GM21360 (cell line): ENCODE data around the gene H19.

Source experiments
- ATAC-seq: cut with Tn5 transposase; IDR thresholded peaks from one replicate; pipeline ENCODE4 v1.9.1; 2021; ENCODE audit warnings: mild to moderate bottlenecking, moderate library complexity; ENCODE audit not compliant: unreplicated experiment

The H19 gene

DNA sequence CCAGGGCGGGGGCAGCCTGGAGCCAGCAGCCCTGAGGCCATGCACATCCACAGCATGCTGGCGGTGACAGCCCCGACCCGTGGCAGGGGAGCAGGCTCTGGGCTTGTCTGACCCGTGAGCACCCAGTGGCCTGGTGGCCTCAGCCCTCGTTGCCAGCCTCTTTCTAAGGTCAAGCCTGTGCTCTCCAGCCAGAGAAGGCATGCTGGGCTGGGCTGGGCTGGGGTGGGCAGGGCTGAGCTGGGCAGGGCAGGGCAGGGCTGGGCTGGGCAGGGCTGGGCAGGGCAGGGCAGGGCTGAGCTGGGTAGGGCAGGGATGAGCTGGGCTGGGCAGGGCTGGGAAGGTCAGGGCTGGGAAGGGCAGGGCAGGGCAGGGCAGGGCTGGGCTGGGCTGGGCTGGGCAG, 10.6 kb downstream of the H19 start:
- ATAC-seq: no peak

DNA sequence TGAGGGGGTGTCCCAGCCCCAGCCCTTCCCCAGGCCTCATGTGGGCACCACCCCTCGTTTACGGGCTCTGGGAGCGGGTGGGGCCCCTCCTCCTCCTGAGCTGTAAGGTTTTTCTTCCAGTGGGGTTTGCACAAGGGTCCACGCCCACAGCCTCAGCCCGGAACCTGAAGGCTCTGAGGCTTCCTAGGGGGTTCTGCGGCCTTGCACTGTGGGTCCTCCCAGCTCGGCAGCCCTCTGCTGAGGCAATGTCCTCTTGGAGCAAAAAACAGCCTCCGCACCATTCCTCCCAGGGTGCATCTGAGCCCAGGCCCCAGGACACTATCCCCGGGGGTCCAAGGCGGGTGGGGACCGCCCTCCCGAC, 14.1 kb downstream of the H19 start:
- ATAC-seq: no peak

DNA sequence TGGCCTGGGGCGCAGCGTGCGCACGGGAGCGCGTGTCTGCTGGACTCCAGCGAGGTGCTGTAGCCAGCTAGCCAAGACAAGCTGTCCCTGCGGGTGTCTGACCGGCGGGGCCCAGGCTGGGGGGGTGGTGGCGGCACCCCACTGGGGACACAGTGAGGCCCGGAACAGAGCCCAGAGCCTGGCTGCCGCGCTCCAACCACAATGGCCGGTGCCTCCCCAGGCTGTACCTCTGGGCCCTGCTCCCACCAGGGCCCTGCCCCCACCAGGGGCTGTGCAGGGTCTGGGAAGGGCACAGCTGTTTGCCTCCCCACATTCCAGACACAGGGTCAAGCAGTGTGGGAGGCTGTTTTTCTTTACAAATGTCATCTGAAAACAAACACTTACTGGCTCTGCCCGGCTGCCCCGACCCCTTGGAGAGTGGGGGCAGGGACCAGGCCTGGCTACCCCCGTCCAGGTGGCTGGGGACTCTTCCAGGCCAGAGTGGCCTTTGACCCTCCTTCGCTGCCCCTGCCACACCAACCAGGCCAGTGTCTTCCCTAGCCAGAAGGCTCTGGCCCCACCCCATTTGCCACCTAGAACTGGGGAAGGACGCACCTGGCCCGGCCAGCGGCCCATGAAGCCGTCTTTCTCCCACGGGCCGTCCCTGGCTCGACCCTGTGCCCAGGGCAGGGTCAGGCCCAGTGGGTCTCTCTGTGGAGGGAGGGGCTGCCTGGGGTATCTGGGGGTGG, 14.6 kb downstream of the H19 start:
- no peak for ATAC-seq

DNA sequence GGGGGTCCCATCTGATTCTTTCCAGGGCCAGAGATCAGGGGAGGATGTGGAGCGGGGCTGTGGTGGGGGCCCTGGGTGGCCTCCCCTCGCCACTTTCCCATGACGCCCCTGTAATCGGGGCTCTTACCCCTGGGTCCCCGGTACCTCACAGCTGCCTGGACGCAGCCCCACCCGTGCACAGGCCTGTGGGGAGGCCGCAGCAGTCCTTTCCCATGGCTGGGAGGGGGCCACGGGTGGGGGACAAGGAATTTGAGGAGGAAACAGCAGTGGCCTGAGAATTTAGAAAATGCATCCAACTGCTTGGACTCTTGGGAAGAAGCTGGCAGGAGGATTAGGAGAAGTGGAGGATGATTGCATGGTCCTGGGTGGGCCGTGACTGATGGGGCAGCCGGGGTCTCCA, 18.0 kb downstream of the H19 start:
- no peak for ATAC-seq

DNA sequence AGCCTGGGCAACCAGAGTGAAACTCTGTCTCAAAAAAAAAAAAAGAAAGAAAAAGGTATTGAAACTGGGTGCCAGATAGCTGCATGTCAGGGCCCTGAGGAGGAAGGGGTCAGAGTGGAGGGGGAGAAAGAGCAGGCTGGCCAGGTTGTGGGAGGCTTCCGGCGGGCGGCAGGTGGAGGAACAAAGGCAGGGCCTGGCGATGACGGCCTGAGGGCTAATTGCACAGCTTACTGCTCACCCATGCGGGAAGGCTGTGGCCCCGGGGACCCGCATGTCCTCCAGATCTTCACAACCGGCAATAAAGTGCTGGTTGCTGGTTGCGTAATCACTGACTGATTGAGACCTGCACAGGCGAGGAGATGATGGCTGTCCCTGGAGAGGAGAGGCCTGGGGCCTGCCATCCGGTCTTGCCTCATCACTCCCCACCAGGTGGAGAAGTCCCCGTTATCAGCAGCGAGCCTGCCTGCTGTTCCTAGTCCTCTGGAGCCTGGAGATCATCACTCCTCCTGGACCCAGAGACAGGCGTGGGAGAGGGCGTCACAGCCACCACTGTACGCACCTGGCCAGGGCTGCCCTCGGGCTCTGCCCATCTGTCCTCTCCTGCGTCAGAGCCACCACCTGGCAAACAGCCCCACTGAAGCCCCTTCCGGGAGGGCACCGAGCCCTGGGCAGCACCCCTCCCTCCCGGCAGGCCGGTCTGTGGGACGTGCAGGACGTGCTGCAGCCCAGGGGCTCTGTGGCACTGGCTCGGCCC, 18.7 kb downstream of the H19 start:
- no peak for ATAC-seq

DNA sequence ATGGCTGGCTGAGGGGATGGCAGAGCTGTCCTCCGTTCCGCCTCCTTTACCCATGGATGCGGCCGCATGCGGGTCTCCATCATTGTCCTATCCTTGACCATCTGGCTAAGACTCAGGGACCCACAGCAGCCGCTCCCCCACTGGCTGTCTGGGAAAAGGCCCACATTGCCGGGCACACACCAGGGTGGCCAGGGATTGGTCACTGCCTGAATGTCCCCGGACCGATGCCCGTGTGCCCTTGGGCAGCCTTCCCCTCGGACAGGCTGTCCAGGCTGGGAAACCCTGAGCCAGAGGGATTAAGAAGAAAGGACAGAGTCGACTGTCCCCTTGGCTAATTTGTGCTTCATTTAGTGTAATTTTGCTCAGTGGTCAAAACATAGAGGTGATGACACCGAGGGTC, 22.5 kb downstream of the H19 start:
- ATAC-seq: no peak

DNA sequence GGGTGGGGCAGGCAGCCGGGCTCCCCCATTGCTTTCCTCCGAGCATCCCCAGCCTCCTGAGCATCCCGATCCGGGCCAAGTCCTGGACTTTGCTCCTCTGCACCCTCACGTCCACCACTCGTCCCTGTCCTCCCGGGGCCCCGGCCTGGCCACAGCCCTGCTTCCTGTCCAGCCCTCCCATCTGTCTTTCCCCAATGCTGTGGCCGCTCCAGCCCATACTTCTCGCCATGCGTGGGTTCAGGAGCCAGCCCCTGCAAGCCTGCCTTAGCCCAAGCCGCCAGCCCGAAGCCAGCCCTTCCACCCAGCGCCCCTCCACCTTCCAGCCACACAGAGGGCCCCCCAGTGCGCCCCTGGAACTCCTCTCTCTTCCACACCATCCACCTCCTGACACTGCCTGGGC, 26.7 kb downstream of the H19 start:
- no peak for ATAC-seq

DNA sequence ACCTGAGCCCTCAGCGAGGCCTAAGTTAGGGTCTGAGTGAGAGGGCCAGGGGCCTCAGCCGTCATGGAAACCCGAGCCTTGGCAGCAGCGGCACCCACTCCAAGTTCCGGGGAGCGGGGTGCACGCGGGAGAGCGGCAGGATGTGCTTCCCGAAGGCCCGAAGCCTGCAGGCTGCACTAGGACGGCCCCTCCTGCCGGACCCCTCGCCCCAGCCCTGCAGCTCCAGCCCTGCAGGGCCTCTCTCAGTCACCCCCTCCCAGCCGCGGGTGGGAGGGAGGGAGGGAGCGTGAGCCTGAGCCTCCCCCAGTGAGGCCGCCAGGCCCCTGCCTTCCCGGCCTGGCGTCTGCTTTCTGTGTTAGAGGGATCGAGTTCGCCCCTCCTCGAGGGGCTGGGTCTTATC, 27.9 kb downstream of the H19 start:
- ATAC-seq: no peak

DNA sequence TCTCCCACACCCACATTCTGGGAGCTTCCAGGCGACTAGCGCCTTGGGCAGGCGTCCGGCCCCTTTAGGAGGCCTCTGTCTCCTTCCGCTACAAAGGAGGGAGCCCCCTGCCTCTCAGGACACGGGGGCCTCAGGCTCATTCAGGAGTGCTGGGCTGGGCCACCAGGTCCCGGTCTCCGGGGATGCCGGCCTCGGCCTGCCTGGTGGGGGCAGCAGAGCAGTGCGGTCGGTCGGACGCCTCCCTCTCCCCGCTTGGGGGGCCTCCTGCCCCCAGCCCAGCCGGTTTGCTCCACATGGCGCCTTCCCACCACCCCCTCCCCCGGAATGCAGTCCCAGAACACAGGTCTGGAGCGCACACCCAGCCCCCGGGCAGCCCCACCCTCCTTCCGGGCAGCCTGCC, 28.6 kb downstream of the H19 start:
- ATAC-seq: no peak

DNA sequence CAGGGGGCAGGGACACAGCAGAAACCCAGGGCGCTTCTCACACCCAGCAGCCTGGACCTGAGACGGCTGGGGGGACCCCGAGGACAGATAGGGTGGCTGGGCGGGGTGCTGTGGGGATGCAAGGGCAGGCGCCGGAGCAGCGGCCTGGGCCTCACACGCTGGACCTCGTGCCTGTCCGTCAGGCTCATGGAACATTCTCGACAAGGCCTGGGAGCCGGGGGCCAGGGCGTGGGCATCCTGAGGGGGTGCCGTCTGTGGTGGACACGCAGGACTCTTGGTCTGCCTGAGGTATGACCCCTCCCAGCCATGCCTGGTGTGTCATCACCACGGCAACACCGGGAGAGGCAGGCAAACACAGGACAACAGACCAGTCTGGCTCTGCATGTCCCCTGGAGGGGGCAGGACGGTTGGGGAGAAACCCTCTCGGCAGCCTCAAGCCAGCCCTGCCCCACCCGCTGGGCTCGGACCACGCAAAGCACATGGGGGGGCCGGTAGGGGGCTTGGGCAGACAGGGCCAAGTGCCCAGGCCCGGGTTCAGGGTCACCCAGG, 29.1 kb downstream of the H19 start:
- ATAC-seq: no peak

DNA sequence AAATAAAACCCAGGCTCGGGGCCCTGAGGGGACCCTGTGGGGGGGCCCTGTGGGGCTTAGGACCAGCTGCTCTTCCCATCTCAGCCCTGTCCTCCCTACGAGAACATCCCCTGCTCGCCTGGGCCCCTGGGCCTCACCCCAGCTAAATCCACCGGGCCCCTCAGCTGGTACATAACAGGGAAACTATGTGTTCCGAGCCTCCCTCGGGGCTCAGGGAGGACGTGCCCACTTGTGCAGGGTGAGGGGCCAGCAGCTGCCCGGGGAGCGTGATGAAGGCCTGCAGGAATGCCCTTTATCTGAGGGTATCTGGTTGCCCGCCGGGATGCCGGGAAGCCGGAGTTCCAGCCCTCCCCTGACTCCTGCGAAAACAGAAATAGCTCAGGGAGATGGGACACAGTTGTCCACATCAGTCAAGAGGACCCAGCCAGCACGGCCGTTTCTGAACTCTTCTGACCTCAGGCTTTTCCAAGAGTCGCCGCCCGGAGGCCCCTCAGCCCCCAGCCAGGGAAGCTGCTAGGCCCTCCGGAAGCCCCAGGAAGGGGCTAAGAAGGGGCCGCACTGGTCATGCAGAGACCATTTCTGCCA, 29.9 kb downstream of the H19 start:
- no peak for ATAC-seq

DNA sequence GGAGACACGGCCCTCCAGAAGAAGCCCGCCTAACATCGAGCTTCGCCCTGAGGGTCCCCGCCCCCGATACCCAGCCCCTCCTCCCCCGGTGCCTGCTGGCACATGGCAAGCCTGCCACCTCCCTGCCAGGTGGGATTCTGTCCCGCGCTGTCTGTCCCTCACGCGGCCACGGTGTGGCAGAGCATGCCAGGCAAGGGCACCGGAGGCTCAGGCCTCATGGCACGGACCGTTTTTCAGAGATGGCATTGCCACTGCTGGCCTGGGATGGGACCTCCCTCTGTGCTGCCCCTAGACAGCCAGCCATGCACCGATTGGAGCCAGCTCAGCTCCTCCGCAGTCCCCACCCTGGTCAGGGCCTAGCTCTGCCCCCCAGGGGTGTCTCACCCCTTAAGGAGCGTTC, 31.1 kb downstream of the H19 start:
- ATAC-seq: no peak

DNA sequence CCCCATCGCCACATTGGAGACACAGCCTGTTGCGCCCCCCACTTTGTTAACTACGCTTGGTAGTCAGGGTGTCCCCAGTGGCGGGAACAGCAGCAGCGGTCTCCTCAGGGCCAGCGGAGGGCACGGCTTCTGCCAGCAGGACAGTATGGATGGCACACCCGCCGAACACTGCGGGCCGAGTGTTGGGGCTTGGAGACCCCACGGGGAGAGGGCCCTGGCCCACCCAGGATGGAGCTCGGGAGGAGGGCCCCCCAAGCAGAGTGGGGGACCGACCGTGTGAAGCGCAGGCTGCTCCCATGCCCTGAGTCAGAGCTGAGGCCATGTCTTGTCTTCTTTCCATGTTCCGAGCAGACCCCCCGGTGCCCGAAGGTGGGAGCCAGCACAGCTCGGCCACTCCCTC, 32.7 kb downstream of the H19 start:
- no peak for ATAC-seq

DNA sequence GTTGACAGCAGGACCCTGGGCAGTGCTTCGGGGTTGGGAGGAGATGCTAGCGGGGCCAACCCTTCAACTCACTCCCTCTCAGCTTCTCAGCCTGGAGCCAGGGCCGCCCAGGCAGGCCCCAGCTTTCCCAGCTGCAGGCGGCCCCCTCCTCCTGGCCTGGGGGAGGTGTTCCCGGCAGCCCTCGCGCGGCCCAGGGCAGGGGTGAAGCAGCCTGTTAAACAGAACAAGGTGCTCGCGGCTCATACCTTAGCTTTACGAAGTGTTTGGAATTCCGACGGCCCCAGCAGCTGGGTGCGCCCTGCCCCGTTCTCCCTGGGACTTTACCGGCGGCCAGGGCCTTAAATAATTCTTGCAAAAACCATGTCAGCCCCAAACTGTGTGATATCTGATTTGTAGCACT, 33.3 kb downstream of the H19 start:
- ATAC-seq: no peak

DNA sequence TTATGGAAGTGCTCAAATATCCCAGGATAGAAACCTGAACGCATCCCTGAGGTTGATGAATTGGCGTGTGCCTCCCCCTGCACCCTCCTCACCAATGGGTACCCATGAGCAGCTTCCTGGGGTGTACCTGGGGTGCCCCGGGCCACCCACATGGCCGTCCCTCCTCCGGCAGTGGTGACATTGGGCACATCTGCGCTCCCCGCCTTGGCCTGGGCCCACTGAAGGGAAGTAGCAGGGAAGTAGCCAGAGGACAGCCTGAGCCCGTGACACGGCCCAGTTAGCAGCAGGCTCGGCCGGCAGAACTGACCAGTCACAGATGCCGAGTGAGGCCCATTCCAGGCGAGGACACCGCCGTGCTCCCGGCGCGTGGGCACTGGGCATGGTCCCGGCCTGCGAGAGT, 33.8 kb downstream of the H19 start:
- ATAC-seq: no peak

DNA sequence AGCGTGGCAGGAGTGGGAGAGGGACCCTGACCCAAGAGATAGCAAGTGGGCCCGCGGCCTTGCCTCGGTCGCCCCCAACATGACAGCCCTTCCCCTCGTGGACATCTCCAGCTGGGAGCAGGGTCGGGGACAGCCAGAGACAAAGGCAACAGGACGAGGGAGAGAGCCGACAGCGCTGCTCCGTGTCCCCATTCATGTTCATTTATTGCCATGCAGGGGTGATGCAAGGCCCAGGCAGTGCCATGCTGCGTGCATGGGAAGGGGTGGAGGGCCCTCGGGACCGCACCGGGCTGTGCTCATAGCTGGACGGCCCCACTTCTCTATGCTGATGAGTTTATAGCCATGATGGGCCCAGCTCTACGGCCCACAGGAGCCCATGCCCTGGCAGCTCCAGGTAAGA, 37.9 kb downstream of the H19 start:
- ATAC-seq: no peak

DNA sequence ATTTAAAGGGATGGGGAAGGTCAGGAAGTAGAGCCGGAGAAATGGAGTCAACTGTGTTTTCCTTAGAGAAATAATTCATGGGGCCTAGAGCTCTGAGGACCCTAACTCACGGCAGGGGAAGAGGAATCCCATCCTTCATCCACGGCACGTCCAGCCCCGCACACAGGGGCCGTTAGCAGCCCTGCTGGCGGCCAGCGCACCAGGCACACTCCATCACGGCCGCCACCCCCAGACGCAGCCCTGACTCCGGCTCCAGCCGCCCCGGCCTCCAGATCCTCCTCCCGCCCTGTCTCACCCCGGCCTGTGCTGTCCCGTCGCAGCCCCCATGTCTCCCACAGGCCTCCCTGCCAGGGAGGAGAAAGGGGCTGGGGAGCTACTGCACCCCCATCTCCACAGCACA, 39.3 kb downstream of the H19 start:
- no peak for ATAC-seq

DNA sequence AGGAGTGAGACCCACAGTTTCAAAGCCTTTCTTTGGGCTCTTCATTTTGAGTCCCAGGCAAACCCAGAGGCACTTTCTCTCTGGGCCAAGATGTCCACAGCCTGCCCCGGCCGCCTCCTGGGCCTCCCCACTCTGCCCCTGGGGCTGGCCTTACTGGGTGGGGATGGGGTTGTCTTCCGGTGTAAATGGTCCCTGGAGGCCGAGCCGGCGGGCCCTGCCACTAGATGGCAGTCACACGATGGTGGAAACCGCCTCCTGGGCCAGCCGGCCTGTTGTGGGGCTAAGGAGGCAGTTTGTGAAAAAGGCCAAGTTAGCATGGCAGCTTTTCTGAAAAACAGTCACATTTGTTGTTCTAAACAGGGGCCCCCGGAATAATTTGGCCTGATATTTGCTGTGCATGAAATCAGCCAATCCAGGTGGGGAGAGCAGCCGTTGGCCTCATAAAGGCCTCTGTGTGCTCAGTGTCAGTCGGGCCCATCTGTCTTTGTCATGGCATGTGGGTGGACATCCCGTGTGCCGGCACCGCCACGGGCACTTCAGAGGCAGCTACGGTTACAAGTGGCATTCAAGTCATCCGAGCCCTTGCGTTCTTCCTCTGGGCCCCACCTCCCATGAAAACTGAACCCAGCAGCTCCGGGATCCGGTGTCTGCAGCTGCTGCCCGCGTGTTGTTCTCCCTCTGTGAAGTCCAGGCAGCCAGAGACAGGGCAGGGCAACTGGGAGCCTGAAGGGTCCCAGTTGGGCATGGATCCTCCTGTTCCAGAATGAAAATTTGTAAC, 44.0 kb downstream of the H19 start:
- ATAC-seq: no peak

DNA sequence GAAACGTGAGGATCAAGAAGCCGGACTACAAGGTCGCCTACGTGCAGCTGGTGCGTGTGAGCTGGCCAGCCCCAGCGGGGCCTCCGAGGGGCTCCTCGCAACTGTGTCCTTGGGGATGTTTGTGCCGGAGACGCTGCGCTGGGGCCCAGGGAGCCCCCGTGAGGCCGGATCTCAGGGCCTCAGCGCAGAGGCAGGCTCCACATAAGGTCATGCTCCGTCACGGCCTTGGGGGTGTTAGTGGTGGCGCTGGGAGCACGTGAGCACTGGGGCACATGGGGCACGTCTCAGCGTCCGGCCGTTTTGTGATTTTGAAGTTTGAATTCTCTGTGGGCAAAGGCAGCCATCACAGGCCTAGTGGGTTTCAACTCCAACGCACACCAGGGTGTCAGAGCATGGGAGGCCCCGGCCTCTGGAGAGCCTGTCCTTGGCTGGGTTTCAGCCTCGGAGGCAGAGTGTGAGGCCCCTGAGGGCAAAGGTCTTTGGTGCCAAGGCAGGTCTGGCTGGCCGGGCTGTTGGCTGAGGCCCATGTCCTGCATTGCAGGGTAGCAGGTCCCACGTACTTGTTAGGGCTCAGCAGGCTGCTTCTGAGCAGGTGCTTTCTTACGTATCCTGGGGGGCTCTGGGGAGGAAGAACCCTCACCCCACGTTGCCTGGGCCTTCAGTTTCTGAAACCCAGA, 44.7 kb downstream of the H19 start:
- ATAC-seq: no peak

DNA sequence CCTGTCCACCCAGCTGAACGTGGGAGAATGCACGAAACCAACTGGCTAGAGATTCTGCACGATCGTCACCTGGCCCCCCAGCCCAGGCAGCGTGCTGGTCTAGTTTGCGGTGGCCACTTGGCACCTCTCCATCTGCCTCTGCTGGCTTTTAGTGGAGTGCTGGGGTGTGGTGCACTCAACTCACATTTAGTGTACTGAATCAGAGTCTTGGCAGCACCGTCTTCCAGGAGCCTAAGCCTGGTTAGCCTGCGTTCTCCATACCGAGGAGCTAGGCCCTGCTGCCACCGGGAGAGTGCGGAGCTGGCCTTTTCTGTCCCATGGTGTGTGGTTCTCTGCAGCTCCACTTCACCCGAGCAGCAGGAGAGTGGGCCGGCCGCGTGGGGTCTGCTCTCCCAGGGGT, 47.7 kb downstream of the H19 start:
- ATAC-seq: no peak

DNA sequence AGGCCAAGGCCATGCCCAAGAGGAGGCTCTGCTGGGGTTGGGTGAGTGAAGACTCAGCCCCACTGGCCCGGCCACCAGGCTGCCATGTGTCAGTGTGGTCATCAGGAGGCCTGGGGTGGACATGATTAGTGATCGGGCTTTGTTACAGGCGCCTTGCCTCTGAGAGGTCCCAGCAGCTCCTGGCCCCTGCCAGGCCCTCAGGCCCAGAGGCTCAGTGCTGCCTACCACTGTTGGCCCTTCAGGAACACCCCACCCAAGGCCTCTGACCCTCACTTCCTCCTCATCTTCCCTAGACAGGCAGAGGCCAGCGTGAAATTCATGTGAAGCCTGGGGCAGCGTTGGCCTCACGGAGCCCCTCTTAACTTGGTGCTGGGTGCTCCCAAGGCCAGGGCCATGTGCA, 48.3 kb downstream of the H19 start:
- ATAC-seq: no peak
